Ovary (tissue), 10 donors: ENCODE measurements around the gene ADAT2. TPM values are rescaled to one million over a fixed set of nuclear protein-coding genes. Genes with fewer than 3 reads are reported as not detected.
A peak's percentile ranks its signal among the peaks of the same experiment; 100 is the strongest.

Experiments used
- DNase-seq, 5 donors: peaks; one replicate each; pipeline ENCODE4 v3.0.0-alpha.2; 2019 to 2020
- H3K27ac ChIP-seq, 2 donors: fragments of 200-600 bp; one replicate each; pipeline versions ENCODE4 v1.5.1 to v1.8.0; 2019 to 2022
- H3K27me3 ChIP-seq: fragments of 200-600 bp; one replicate; pipeline ENCODE4 v1.8.0; 2022
- H3K36me3 ChIP-seq: fragments of 200-600 bp; sonication (generic); one replicate; pipeline ENCODE4 v1.5.1; 2019
- H3K4me1 ChIP-seq: one replicate; pipeline ENCODE4 v1.8.1; 2013; ENCODE audit warnings: mild to moderate bottlenecking, moderate library complexity; ENCODE audit not compliant: insufficient read depth
- H3K4me3 ChIP-seq: fragments of 200-600 bp; sonication (generic); one replicate; pipeline ENCODE4 v1.5.1; 2017
- H3K9me3 ChIP-seq, 2 donors: fragments of 200-600 bp in 1 of 2; sonication (generic) in 1 of 2; one replicate each; pipeline versions ENCODE4 v1.5.1 to v1.8.1; 2013 to 2019; ENCODE audit warnings: mild to moderate bottlenecking in 1 of 2, moderate library complexity in 1 of 2
- CTCF ChIP-seq, 3 donors: fragments of 450-650 bp in 2 of 3; fragments of 200-600 bp in 1 of 3; IDR thresholded peaks; one replicate each; pipeline versions ENCODE4 v1.5.1 to v1.8.0; 2016 to 2022; ENCODE audit warnings: antibody characterized with exemption in 3 of 3, mild to moderate bottlenecking in 1 of 3
- EP300 ChIP-seq: sonication (generic); formaldehyde crosslinking; IDR thresholded peaks from one replicate; pipeline ENCODE4 v1.6.1; 2017; ENCODE audit warnings: antibody characterized with exemption
- POLR2A ChIP-seq: fragments of 450-650 bp; IDR thresholded peaks from one replicate; pipeline ENCODE4 v1.6.1; 2017; ENCODE audit warnings: antibody characterized with exemption, mild to moderate bottlenecking, moderate library complexity
- WGBS, 3 donors: extraction: QIAGEN DNeasy Blood & Tissue Kit in 1 of 3; methylation state at CpG; one replicate each; pipeline versions ENCODE4 v1.1.5 to v1.1.7; 2013 to 2017; 5-methylcytosine and 5-hydroxymethylcytosine counted together
- intact Hi-C, 4 donors: fragments of 100-400 bp; cut with DNase I; formaldehyde crosslinking; loops; one replicate each; pipeline versions ENCODE4 v1.11.0 to v1.15.1; 2022 to 2023
- long read RNA-seq, 3 donors: library from polyadenylated mRNA in 2 of 3; unstranded in 2 of 3; transcript quantifications; one replicate each; pipeline ENCODE4 v2.0.0 and lab custom pipeline, GENCODE V29; 2021 to 2026
- polyA plus RNA-seq, 2 donors: library from polyadenylated mRNA; stranded (reverse); fragments of 200-250 nt in 1 of 2; fragments of 350-450 nt in 1 of 2; fragmentation: Illumina TruSeq in 1 of 2; extraction: RNeasy Lipid Tissue Mini Kit (QIAGEN cat#74804) in 1 of 2; gene quantifications; one replicate each; pipeline ENCODE4 v1.2.3, GENCODE V29; 2013 to 2014
- total RNA-seq, 7 donors: library from RNA; depleted of rRNA in 2 of 7; stranded (reverse); fragments of >200 nt in 2 of 7; fragmentation: NEBNext Ultra II Directional in 3 of 7; extraction: Animal tissue kit (Norgen Biotek cat#: 25700) in 3 of 7; gene quantifications; one replicate each; pipeline versions ENCODE4 v1.1.0 to v1.2.4, GENCODE V29; 2016 to 2023
- donor health status: DM: no; HTN: no; CAD: no; lungs with moderate emphysema.
- donor health status: DM: no; HTN: no; CAD: no.
- donor health status: Bipolar disorder and iron deficiency.
- donor health status: DM: yes; HTN: yes; CAD: no.
- donor health status: DM: no; HTN: no; CAD: no.
- donor health status: DM: yes; HTN: yes; CAD: no.

Gene ADAT2
- 1 to 10 TPM; 2.5 to 6.1 (median 4.6) TPM for total RNA-seq
- polyA plus RNA-seq: 1 to 10 TPM; 1.9 to 5.1 TPM
- long read RNA-seq, donor 1, transcript ADAT2-201 (6 exons, 2,065 nt): major isoform, 5 of 9 reads
- long read RNA-seq, donor 1, partial matches to known transcripts: 0 of 9 reads
- long read RNA-seq, donor 1, other reads (novel, unspliced or antisense): 4 of 9 reads
- long read RNA-seq, donor 2, partial matches to known transcripts: 0 of 5 reads
- long read RNA-seq, donor 2, other reads (novel, unspliced or antisense): 0 of 5 reads
- long read RNA-seq, donor 3, partial matches to known transcripts: 0 of 5 reads
- long read RNA-seq, donor 3, other reads (novel, unspliced or antisense): 3 of 5 reads

GRCh38 chr6:143450453-143451371, at the start of gene ADAT2, which contains the start of gene PEX3:
Gene ADAT2, minus strand, starts transcription at chr6:143450695. Its CDS starts 37 bp downstream, at chr6:143450658.
Gene PEX3, plus strand, starts transcription at chr6:143450805. Its CDS starts 238 bp downstream, at chr6:143451043.
- Histone ChIP-seq H3K27ac (peak within 1 kb of the TSS in 1 of 2 donors; percentile 54), H3K36me3 (no peaks in the 10 kb centered on the region), H3K4me3 (peak within 1 kb of the TSS; percentile 66), H3K9me3 (no peaks in the 10 kb centered on the region), H3K4me1 (no peaks in the 10 kb centered on the region), H3K27me3 (no peaks in the 10 kb centered on the region)
- intact Hi-C loops: no loop called here
- peak; percentile 76 to 90 (median 83) for DNase-seq
- no peak for TF ChIP-seq EP300
- no peak for TF ChIP-seq CTCF (IDR thresholded peaks at IDR 0.05)
- peak; percentile 27 for TF ChIP-seq POLR2A
- WGBS, 3 donors: 0% methylated on average over 54 to 56 of the region's 56 CpGs

- Histone ChIP-seq H3K27me3 (no peaks in the 10 kb centered on the region), H3K4me3 (no peak overlapping the region), H3K9me3 (no peaks in the 10 kb centered on the region), H3K36me3 (no peaks in the 10 kb centered on the region), H3K27ac (no peak overlapping the region), H3K4me1 (no peaks in the 10 kb centered on the region)
- WGBS, 3 donors: 70 to 90% (median 78%) methylated on average over 4 of the region's 4 CpGs
- TF ChIP-seq POLR2A: no peak
- TF ChIP-seq CTCF (IDR thresholded peaks at IDR 0.05): no peak
- no peak for TF ChIP-seq EP300
- intact Hi-C loops: no loop called here
- no peak for DNase-seq
Measured at GRCh38 chr6:143498428-143498827, 47.9 kb upstream of the ADAT2 start.

- 94 to 100% (median 97%) methylated on average over 1 of the region's 1 CpG for WGBS, 3 donors
- no peaks in the 10 kb centered on the region for H3K36me3 ChIP-seq
- no peak for TF ChIP-seq POLR2A
- TF ChIP-seq EP300: no peak
- no peak for TF ChIP-seq CTCF (IDR thresholded peaks at IDR 0.05)
- H3K27me3 ChIP-seq: no peaks in the 10 kb centered on the region
- intact Hi-C loops: no loop called here
- no peak for DNase-seq
- H3K4me1 ChIP-seq: no peaks in the 10 kb centered on the region
- H3K27ac ChIP-seq: no peak overlapping the region
- H3K4me3 ChIP-seq: no peak overlapping the region
- H3K9me3 ChIP-seq: no peaks in the 10 kb centered on the region
Measured at GRCh38 chr6:143496974-143497373, 46.5 kb upstream of the ADAT2 start.

GRCh38 chr6:143490775-143491174, 40.3 kb upstream of the ADAT2 start:
- Histone ChIP-seq H3K9me3 (no peaks in the 10 kb centered on the region), H3K4me3 (no peak overlapping the region), H3K27me3 (no peaks in the 10 kb centered on the region), H3K36me3 (no peaks in the 10 kb centered on the region), H3K4me1 (no peaks in the 10 kb centered on the region), H3K27ac (no peak overlapping the region)
- 92 to 94% (median 93%) methylated on average over 8 of the region's 8 CpGs for WGBS, 3 donors
- TF ChIP-seq EP300: no peak
- TF ChIP-seq POLR2A: no peak
- no peak for TF ChIP-seq CTCF (IDR thresholded peaks at IDR 0.05)
- DNase-seq: no peak
- intact Hi-C loops: no loop called here
